UCSD-AML1 (cell line): Measurements from ENCODE around the gene RHOH.
"Not testable (repeated sequence)": the region's sequence is repeated elsewhere in the genome, so short reads cannot be mapped to it uniquely, and the experiment has no call there.

Source experiments
- DNase-seq: peaks from one replicate; lab custom pipeline; 2025; ENCODE audit not compliant: unreplicated experiment; lab: John Stamatoyannopoulos, UW

Gene RHOH, protein sequence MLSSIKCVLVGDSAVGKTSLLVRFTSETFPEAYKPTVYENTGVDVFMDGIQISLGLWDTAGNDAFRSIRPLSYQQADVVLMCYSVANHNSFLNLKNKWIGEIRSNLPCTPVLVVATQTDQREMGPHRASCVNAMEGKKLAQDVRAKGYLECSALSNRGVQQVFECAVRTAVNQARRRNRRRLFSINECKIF

DNA sequence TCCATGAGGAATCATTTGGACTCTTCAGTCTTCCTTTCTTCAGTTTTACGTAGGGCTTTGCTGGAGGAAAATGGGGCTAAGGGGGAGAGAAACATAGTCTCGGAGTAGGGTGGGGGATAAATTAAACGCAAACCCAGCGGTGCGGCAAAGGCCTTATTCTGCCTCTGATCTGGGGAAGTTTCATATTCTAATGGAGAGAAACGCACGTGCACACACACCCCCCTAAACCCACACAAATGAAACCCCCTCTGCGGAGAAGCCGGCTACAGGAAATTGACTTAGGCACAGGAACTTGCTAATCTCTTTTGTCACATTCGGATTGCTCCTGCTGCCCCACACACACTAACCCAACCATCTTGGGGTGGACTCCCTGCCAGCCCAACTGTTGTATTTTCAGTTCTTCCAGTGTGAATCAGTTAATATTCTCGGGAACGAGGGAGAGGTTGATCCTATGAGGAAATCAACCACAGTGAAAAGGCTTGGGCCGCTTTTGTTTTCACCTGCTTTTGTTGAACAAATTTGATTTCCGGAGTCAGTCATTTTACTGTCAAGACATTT is at the start of gene RHOH:
TSS of gene RHOH (plus strand) at position 308 of the 558 bp plus-strand sequence. CDS start 46,356 bp downstream, outside the sequence.
- DNase-seq, result peak; percentile 57

DNA sequence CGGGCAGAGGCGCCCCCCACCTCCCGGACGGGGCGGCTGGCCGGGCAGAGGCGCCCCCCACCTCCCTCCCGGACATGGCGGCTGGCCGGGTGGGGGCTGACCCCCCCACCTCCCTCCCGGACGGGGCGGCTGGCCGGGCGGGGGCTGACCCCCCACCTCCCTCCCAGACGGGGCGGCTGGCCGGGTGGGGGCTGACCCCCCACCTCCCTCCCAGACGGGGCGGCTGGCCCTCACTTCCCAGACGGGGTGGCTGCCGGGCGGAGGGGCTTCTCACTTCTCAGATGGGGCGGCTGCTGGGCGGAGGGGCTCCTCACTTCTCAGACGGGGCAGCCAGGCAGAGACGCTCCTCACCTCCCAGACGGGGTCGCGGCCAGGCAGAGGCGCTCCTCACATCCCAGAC is 49.3 kb upstream of the RHOH start:
- not testable (repeated sequence) for DNase-seq

DNA sequence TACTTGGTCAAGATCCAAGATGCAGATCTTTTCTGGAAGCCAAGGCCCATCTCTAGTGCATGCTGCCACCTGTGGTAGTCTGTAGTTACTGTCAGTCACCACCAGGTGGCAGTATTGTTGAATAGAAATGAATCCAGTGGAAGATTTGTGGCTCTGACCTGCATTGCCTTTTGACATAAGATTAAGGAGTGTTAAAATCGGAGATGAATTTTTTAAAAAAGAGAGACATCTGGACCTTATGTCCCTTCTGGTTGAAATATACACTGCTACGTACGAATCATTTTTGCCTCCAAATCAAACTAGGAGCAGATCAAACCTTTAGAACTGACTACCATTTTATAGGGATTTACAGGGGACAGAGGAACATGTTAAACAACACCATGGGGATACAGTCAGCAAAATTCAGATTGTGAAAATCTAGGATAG is 46.9 kb upstream of the RHOH start:
- DNase-seq, result peak; percentile 37

DNA sequence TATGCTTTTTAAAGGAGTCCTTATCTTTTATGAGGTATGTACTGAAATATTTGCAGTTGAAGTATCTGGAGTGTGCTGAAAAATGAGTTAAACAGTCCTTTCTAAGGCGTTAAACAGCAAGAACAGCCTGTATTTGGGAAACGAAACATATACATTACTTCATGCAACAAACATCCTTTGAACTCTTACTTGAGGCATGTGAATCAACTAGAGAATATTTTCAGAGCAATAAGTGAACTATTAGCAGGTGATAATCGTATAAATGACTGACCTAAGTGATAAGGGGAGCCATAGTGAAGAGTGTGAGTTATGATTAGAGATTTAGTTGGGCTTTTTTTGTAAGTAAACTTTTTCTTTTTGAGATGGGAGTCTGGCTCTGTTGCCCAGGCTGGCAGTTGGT is 45.9 kb upstream of the RHOH start:
- DNase-seq, result no peak

DNA sequence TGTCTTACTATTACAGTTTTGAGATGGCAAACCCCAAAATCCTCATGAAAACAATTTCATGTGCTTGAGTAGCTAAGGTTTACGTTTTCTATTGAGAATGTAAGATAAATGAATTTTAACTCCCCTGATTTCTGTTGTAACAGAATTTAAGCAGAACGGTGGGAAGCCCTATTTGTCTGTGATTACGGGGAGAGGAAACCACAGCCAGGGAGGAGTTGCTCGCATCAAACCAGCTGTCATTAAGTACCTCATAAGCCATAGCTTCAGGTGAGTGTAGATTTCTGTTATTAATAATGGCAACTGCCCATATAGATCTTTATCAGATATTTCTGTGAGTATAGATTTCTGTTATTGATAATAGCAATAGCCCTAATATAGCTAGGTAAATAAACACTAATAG is 44.2 kb upstream of the RHOH start:
- no peak for DNase-seq

DNA sequence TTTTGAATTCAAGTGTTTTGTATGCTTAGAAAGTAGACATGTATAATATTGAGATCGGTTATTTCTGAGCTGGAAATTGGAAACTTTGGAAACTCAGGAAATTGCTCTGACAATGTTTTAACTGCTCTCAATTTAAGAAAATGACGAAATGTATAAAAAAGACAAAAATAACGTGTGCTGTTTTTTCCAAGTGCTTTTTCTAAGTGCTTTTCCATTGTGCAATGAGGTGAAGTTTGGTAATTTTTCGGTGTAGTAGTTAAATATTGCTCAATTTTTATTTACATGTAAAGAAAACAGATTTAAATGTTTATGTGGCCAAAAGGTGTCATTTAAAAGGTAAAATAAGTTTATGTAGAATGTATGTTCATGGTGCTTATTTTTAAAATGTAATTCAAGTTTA is 39.4 kb upstream of the RHOH start:
- no peak for DNase-seq

DNA sequence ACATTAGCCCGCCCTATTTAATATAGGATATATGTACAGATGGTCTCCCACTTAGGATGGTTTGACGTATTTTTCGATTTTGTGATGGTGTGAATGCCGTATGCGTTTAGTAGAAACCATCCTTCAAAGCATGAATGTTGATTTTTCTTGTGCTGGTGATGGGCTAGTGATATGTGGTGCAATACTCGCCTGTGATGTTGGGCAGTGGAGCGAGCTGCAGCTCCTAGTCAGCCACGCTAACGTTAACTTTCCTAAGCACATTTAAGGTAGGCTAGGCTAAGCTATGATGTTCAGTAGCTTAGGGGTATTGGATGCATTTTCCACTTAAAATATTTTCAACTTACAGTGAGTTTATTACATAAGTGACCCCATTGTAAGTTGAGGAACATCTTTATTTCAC is 36.6 kb upstream of the RHOH start:
- no peak for DNase-seq

DNA sequence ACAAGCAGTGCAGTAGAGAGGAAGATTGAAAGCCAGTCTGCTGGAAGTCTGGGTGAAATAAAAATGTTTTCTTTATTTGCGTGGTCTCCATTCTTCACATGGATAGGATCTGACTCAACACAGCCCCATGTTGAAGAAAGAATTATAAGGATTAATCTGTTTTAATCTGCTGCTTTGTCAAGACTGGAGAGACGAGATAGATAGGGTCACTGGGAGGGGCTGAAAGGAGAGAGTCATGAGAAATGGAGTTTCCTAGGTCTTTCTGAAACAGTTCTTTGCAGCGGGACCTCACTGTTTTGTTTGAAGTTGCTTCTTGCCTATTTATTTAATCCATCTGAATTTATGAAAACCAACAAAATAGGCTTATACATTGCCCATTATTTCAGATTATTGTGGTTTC is 32.4 kb upstream of the RHOH start:
- DNase-seq, result no peak

DNA sequence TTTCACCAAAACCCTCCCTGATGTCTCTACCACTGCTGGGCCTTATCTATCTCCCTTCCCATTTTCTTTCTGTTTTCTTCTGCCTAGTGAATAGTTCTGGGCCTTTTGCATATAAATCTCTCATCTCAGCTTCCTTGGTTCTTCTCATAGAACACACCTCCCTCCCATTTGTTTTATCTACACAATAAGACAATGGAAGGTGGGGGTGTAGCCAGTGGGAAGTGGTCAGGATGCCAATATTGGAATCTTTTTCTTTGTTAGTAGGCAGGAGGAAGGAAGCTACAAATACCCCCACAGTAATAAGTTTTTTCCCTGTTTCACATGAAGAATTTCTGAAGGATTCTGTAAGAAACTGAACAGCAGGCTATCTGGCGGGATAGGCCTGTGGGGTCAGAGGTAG is 30.9 kb upstream of the RHOH start:
- no peak for DNase-seq

DNA sequence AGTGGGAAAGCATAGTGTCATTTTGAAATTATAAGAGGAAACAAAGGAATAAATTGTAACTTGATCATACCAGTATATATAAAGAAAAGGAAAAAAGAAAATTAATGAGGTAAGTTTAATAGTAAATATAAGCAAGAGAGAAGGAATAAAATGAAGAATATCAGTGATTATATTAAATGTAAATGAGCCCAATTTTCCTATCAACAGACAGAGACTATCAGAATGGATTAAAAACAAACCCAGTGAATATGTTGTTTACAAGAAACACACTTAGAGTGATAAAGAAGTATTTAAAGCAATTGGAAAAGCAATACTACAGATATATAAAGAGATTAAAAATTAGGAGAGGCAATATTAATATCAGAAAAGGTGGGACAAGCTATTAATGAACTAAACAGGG is 28.8 kb upstream of the RHOH start:
- no peak for DNase-seq

DNA sequence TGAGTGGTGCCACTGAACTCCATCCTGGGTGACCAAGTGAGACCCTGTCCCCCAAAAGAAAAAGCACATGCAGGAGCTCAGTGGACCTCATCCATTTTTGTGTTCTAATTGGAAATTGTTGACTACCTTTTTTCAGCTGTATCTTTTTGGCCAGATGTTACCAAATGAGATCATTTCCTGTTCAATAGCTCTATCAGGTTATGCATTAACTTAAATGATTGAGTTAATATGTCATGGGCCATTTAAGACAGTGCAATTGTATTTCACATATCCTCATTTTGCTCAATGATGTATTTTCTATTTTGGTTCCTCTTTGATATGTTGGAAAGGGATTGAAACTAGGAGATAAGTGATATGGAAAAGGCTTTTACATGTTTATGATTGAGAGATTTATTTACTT is 26.2 kb upstream of the RHOH start:
- no peak for DNase-seq

DNA sequence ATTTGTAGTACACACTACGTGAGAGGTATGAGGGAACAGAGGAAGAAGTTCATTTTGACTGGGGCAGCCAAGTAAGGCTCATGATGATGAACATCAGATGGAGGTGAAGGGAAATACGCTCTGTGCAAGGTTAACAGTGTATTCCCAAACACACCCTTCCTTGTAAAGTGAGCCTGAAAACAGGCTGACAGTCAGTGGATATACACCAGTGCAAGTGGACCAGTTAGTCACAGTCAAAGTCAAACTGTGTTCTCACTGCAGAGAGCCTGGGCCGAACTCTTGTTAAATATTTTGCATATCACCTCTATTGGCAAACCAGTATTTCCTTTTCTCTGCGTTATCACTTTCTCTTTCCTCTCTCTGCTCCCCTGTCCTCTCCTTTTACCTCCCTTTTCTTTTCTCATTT is 23.4 kb upstream of the RHOH start:
- no peak for DNase-seq

DNA sequence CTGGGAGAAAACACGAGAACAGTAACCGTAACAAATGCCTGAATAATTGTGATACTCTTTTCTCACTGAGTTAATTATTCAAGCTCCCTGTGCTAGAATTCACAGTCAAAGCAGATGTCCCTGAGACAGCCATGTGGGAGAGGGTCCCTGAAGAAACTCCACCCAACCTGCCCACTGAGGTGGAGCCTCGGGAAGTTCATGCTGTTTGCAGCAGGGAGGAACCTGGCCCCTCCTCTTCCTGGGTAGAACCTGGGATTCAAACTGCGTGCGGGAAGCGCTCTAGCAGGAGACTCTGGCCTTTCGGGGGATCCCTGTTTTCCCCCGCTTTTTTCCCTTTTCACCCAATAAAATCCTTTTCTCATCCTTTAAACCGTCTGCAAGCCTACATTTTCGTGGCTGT is 20.2 kb upstream of the RHOH start:
- DNase-seq, result no peak

DNA sequence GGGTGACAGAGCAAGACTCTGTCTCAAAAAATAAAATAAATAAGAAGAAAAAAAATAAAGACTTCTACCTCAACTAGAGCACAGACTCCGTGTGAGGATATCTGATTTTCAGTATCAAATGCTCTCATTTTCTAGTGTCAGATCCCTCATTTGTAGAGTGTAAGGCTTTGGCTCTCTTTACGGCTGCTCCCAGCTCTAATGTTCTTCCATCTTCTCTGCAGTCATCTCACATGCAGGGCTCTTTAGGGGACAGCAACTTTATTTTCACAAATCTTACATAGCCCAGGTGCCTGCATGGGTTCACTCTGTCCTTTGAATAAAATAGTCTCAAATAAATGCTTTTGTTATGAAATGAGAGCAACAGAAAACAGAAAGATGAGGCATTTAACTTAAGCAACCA is 19.2 kb upstream of the RHOH start:
- DNase-seq, result no peak

DNA sequence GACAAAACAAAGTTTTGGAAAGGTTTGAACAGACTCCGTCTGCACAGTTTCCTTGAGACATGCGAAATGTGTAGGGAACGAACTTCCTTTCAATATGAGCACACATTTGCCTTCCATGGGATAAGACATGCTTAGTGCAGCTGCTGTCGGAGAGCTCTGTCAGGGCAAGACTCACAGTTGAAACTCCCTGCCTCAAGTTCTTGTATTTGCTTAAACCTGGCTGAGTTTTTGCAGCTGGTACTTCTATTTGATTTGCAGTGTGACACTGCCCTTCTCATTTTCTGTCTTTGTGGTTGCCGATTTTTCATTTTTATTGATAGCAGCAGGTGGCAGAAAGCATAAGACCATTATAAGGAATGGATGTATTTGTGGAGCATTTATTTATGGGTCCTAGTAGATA is 18.2 kb upstream of the RHOH start:
- DNase-seq, result no peak

DNA sequence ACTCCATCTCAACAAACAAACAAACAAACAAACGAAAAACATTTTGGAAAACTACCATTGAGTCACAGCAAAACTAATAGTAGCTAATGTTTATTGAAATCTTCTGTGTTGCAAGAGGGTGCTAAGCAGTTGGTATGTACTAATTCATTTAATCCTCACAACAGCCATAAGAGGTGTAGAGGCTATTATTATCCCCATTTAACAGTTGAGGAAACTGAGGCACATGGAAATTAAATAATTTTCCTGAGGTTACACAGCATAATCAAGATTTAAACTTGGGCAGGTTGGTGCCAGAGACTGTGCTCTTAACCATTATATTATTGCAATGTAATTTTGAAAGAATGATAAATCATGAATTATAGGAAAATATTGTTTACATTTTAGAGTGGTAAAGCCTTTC is 17.5 kb upstream of the RHOH start:
- no peak for DNase-seq

DNA sequence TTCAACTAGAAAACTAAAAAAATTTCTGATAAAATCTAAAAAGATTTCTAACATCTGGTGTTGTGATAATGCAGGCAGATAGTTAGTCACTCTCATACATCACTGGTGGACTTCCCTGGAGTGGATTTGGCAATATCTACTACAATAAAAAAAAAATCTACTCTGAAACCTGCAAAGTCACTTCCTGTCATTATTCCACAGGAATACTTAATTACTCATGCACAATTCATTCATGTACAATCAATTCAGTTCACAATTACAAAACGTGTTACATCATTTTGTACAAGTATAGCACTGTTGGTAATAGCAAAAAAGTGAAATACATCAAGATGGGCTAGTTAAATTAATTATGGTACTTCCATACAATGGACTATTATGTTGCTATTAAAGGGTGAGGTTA is 16.5 kb upstream of the RHOH start:
- no peak for DNase-seq

DNA sequence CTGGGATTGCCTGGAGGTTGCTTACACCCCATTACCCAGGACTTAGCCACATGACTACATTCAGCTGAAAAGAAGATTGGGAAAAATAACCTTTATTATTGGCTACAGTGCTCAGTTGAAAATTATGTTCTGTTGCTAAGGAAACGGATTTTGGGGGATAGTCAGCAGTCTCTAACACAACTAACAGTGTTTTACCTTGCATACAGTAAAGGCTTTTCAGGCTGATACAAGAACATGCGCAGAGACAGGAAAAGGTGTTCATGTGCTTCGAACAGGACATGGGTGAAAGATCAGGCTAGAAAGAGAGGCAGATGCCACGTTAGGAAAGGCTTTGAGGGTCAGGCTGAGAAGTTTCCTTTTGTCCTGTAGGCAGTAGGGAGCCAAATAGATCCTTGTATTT is 14.8 kb upstream of the RHOH start:
- no peak for DNase-seq

DNA sequence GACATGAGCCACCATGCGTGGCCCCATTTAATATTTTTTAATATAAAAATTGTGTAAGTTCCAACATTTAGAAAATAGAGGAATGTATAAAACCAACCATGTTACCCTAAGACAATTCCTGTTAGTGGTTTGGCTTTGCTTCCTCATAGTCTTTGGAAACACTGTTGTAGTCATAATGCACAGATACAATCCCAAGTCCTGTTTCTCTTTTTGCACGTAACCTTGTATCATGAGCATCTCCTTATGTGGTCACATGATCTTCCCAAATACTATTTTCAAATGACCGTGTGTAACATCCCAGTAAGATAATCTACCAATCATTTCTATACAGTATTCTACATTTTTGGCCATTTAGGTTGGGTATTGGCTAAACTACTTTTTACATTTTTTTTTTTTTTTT is 13.9 kb upstream of the RHOH start:
- no peak for DNase-seq

DNA sequence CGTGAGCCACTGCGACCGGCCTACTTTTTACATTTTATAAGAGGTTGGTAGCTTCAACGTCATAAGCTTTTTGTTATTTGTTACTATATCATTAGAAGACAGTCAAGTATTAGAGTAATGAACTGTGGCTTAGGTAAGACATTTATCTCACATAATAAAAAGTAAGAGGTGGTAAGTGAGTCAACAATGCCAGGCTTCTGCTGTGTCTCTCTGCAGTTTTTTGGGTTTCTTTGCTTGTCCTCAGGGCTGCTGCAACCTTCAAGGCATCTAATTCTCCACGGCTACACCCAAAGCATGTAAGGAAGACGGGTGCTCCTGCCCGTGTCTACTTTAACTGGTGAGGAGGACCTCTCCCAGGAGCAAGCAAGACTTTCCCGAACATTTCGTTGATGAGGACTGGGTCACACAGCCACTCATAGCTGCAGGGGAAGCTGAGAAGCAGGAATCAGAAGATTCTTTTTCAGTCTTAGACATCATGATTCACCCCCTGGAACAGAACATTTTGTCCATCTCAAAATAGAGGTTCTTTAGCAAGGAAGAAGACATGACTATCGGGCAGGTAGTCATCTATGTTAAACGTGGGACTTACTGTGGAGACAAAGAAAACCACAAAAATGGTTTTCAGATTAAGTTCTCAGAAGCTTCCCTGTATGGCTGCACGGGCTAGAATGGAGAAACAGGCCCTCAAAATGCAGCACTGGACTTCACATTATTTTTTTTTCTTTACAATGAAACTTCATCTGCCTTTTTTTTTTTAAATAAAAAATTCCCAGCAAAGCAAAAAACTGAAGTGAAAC is 13.0 kb upstream of the RHOH start:
- DNase-seq, result no peak

DNA sequence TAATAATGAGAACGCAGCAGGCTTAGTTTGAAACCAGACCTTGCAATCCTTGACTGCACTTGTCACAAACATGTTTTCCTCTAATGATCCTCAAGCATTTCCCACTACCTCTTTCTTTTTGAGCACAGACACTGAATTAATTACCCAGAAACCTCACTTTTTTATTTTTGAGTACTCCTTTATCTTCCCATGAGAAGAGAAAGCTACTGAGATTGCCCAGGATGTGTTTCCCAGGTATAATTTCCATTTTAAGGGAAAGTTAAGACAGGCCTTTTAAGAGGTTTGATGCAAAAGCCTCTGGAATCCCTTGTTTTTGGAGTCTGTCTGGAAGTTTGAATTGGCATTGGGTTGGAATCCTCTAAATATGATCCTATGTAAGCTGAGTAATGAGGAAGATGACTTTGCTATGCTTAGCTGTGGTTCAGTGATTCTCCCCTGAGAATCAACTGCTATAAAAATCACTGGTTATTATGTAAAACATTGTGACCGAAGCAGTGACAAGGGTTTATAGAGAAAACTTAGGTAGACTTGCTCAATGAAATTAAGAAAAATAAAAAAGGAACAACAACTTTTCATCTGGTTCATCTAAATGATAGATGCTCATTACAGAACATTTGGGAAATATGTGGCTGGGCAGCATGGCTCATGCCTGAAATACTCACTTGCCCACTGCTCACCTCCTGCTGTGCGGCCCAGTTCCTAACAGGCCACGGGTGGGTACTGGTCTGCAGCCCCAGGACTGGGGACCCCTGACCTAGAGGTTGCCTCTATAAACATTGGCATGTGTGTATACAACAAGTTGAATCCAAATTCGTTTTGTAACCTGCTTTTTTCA is 10.8 kb upstream of the RHOH start:
- no peak for DNase-seq

DNA sequence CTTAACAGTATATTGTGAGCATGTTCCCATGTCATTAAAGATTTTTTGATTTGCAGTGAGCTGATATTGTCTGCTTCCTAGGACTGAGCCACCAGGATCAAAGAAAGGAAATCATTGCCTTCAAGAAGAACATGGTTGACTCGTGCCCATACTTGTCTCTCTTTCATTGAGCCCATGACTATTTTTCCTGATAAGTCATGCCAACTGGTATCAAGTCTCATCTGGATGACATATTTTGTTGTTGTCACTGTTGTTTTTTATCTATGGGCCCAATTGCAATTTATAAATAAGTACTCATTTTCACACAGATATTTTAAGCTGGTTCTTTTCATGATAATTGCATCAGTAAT is 10.2 kb upstream of the RHOH start:
- no peak for DNase-seq
